Mononuclear cell (primary cell): ENCODE data around the gene MSH5. TPM values are rescaled to one million over a fixed set of nuclear protein-coding genes. Genes with fewer than 3 reads are reported as not detected.

Experiments used
- H3K27me3 ChIP-seq: 2 replicates; pipeline ENCODE4 v1.6.0; 2011; ENCODE audit warnings: low read length, control low read depth; ENCODE audit not compliant: insufficient read depth
- H3K4me1 ChIP-seq: 2 replicates; pipeline ENCODE4 v1.5.1; 2011; ENCODE audit warnings: mild to moderate bottlenecking, low read length, control low read depth; ENCODE audit not compliant: insufficient read depth
- H3K4me3 ChIP-seq: 2 replicates; pipeline ENCODE4 v1.5.1; 2011; ENCODE audit warnings: mild to moderate bottlenecking, low read length, moderate library complexity
- H3K9me3 ChIP-seq: 2 replicates; pipeline ENCODE4 v1.5.1; 2011; ENCODE audit warnings: low read depth, mild to moderate bottlenecking, control low read depth, low read length
- total RNA-seq: library from RNA; depleted of rRNA; stranded (reverse); fragments of >200 nt; gene quantifications from one replicate; pipeline ENCODE4 v1.2.3, GENCODE V29; 2012

MSH5 gene
- total RNA-seq, 1 donor = 6.1 TPM

DNA sequence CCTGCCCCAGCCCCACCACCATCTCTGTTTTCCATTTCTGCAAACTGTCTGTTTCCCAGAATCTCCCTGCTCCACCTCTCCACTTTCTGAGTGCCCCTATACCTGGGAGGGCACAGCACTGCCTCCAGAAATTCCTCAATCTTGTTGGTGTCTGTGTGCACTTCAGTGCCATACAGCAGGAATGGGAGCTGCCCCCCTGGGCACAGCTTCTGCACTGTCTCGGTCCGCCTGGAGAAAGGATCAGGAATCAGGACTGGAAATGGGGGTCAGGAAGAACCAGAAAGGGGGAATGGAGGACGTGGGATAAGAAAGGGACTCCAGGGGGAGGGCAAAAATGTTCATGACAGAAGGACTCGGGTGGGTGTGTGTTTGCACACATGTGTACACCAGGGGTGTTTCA, 6.1 kb upstream of the MSH5 start:
- H3K9me3 ChIP-seq = no peaks in the 10 kb centered on the region
- peaks cover 77% of the 10 kb centered on the region for H3K4me1 ChIP-seq
- no peaks in the 10 kb centered on the region for H3K27me3 ChIP-seq
- H3K4me3 ChIP-seq = no peak overlapping the region

DNA sequence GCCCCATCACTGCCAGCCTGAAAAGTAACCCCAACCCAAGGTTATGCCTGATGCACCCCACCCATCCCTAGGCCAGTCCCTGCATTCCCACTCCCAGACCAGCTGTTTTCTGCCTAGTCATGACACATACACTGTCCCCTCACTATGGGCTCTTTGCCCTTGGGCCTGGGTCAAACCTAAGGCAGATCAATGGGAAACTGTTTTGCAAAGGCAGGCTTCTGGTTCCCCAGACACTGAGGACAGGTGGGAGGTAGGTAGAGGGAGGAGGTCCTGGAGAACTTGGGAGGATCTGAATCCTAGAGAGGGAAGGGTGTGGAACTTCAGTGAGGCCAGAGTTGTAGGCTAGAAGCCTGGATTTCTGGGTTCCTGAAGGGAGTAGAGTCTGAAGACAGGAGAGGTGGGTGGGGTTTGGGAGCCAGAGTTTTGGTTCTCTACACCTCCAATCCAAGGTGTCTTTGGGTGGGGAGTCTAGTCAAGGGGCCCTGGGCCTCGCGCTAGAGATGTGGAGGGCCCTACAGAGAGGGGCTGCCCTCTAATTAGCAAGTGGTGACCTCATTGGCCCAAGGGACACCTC, 5.5 kb upstream of the MSH5 start:
- Histone ChIP-seq H3K9me3 (no peaks in the 10 kb centered on the region), H3K4me3 (peak overlapping the region; percentile 92), H3K4me1 (peaks cover 77% of the 10 kb centered on the region), H3K27me3 (no peaks in the 10 kb centered on the region)

DNA sequence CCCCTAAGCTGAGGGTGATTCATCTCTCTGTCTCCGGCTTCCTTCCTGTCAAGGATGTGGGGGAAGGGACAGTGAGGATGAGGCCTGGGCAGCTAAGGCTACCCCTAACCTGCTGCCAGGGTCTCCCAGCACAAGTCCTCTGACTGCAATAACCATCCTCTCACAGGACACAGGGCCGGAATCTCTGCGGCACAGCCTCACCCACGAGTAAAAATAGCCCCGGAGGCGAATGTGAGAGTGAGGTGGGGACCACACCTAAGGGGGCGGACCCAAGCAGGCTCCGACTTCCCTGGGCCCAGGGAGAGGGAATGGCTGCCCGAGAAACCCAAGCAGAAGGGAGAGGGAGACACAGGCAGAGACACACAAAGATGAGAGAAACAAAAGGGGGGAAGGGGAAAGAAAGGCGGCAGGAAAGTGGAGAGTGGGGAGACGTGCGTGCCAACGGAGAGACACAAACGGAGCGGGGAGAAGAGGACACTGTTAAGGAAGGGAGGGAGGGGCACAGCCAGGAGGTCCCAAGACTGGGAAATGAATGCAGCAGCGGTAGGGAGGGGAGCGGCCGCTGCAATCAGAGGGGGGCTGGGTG, 4.9 kb upstream of the MSH5 start:
- Histone ChIP-seq H3K4me3 (peak overlapping the region; percentile 92), H3K9me3 (no peaks in the 10 kb centered on the region), H3K4me1 (peaks cover 75% of the 10 kb centered on the region), H3K27me3 (no peaks in the 10 kb centered on the region)

DNA sequence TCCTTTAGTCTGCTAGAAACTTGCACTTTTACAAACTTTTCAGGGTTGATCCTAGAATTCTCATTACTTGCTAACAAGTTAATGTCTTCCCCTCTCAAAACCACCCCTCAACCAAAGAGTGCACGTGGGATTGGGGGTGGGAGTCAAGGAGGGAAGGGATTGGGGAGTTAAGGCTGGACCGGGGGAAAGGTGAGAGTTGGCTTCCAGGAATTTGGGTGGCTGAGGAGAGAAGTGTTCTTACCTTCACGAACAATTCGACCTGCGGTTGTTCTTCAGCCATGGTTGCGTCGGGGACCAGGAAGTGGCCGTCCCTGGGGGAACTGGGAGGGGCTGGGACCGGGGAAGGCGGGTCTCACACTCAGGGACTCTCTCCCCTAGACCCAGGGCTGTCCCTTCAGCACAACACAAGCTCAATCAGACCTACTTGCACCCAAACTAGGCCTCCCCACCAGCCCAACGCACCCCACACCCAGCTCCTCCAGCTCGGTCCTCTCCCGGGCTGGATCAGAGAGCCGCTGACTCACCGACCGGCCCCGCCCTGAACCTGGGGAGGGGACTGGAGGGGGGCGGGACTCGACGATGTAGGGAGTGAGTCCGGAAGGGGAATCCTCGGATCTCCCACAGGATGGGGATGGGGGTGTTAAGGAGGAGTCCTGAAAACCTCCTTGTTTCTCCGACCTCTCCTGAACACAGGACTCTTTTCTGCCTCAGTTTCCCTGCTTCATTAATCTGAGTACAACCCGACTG, 3.6 kb upstream of the MSH5 start, which contains the start of gene CLIC1:
CLIC1 (minus strand) TSS at position 510 of the 747 bp plus-strand sequence; CDS start at position 280, 230 bp downstream.
- peaks cover 72% of the 10 kb centered on the region for H3K4me1 ChIP-seq
- H3K4me3 ChIP-seq = peak within 1 kb of the TSS; percentile 92

DNA sequence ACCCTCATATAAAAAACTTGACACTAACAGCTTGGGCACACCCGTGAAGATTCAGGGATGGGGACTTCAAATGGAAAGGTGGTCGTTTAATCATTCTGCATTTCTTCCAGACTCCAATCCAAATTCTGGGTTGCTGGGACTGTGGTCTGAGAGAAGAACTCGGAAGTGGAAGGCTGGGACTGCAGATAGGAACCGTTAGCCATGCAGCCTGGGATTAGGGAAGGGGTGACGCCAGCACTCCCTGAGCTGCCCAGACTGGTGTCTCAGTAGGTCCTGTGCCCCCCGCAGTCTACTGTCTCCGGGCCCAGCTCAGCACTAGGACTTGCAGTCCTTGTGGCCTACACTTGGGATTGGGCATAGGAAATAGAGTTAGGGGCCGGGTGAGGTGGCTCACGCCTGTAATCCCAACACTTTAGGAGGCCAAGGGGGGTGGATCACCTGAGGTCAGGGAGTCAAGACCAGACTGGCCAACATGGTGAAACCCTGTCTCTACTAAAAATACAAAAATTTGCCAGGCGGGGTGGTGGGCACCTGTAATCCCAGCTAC, 3.0 kb upstream of the MSH5 start:
- Histone ChIP-seq H3K4me3 (peak overlapping the region; percentile 92), H3K27me3 (no peaks in the 10 kb centered on the region), H3K9me3 (no peaks in the 10 kb centered on the region), H3K4me1 (peaks cover 71% of the 10 kb centered on the region)

More for the DNA sequence above, 3.6 kb upstream of the MSH5 start, which contains the start of gene CLIC1:
- H3K27me3 ChIP-seq = no peaks in the 10 kb centered on the region
- H3K9me3 ChIP-seq = no peaks in the 10 kb centered on the region

DNA sequence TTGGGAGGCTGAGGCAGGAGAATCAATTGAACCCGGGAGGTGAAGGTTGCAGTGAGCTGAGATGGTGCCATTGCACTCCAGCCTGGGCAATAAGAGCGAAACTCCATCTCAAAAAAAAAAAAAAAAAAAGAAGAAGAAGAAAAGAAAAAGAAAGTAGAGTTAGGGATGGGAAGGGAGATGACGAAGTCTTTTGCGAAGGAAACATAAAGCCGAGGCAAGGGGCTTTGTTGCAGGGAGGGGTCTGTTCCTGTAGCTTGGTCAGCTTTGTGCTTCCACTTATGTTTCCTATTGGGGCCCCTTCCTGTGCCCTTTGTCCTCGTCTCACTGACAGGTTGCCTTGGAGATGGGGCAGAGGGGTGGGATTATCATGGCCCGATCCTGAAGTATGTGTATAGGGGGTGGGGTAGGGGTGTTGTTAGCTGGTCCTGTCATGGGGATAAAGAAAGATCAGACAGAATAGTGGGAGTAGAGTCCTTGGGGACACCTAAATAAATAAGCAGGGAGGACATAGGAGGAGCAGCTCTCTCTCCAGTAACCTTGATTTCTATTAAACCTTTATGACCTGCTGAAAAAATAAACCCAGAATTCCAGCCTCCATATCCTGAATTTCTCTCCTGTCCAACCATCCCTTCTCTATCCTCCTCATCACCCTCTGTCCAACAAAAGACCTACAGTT, 2.4 kb upstream of the MSH5 start:
- Histone ChIP-seq H3K4me3 (peak overlapping the region; percentile 92), H3K4me1 (peaks cover 65% of the 10 kb centered on the region), H3K9me3 (no peaks in the 10 kb centered on the region), H3K27me3 (no peaks in the 10 kb centered on the region)

DNA sequence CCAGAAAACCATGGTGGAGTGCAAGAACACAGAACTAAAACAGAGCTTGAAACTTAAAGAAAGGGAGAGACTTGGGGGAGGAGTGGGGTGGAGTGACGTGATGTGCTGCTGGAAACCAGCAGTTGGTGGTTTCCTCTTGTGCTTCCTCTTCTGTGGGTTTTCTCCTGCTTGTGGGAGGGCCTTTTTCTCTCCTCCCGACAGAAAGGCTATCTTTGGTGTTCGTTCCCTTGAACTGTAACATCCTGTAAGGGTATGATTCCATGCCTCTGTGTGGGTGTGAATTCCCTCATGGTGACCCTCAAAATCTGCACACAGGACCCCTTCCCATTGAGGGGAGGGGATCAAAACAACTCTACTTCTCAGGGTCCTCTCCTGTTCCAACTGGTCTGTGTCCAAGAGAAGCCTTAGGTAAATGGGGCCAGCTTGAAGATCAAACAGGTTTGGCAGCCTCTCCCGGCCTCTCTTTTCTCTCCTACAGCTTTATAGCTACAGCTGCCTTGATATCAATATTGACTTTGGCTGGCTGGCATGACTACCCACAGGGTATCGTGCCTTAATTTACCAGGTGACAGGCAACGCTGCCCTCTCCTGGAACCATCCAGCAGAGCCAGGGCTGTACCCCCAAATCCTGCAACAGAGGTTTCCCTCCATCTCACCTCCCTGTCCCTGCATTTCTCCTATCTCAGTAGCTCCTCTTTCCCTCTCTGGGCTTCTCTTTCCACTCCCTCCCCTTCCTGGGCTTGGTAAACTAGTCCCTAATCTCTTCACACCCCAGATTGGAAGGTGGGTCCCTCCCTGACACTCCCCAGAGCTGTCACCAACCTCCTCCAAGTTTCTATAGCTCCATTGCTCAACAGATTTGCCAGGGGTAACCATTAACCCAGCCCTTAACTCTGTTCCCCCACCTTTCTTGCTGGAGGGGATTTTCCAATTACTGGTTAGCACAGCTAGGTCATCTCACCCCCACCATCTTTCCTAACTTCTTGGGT, 1.5 kb upstream of the MSH5 start:
- Histone ChIP-seq H3K9me3 (no peaks in the 10 kb centered on the region), H3K4me3 (peak overlapping the region; percentile 9), H3K27me3 (no peaks in the 10 kb centered on the region), H3K4me1 (peaks cover 57% of the 10 kb centered on the region)

DNA sequence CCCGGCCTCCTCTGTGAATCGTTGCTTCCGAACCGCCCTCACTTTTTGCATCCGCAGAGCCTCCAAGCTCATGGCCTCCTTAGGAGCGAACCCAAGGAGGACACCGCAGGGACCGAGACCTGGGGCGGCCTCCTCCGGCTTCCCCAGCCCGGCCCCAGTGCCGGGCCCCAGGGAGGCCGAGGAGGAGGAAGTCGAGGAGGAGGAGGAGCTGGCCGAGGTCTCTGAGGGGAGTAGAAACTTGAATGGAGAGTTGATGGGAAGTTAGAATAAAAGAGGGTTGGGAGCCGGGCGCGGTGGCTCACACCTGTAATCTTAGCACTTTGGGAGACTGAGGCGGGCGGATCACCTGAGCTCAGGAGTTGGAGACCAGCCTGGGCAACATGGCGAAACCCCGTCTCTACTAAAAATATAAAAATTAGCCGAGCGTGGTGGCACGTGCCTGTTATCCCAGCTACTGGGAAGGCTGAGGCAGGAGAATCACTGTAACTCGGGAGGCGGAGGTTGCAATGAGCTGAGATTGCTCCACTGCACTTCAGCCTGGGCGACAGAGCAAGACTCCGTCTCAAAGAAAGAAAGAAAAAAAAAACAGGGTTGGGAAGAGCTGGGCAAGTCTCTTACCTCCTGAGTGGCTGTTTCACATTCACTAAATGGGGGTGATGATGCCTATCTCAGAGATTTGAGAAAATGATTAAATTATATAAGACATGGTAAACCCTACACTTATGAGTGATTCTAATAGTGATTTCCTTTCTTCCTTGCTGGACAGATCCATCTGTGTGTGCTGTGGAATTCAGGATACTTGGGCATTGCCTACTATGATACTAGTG, 805 bp downstream of the MSH5 start:
- H3K27me3 ChIP-seq = no peaks in the 10 kb centered on the region
- no peaks in the 10 kb centered on the region for H3K9me3 ChIP-seq
- peak overlapping the region; percentile 64 for H3K4me3 ChIP-seq
- H3K4me1 ChIP-seq = peaks cover 43% of the 10 kb centered on the region

DNA sequence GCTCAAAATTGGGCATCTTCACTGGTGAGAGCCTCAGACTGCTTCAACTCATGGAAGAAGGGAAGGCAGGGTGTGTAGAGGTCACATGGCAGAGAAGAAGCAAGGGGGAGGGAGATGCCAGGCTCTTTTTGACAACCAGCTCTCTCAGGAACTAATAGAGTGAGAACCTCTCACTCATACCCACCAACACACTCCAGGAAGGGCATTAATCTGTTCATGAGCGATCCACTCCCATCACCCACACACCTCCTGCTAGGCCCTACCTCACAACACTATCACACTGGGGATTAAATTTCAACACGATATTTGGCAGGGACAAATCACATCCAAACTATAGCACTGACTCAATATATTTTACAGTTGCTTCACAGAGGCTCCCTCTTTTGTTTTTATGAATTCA, 2.0 kb downstream of the MSH5 start:
- peaks cover 38% of the 10 kb centered on the region for H3K4me1 ChIP-seq
- no peaks in the 10 kb centered on the region for H3K9me3 ChIP-seq
- no peaks in the 10 kb centered on the region for H3K27me3 ChIP-seq
- H3K4me3 ChIP-seq = no peak overlapping the region

DNA sequence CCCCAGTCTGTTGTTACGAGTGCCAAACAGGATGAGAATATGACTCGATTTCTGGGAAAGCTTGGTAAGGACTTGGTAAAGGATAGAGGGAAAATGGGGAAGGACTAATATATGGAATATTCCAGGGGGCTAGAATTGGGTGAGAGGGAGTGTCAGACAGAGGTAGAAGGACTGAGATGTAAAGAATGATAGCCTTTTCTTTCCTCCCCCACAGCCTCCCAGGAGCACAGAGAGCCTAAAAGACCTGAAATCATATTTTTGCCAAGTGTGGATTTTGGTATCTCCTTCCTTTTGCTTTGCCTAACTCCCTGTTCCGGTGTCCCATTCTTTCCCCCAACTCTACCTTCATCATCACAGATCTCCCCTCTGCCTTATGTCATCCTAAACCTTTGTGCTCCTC, 3.1 kb downstream of the MSH5 start:
- Histone ChIP-seq H3K27me3 (no peaks in the 10 kb centered on the region), H3K4me1 (peaks cover 27% of the 10 kb centered on the region), H3K9me3 (no peaks in the 10 kb centered on the region), H3K4me3 (no peak overlapping the region)

DNA sequence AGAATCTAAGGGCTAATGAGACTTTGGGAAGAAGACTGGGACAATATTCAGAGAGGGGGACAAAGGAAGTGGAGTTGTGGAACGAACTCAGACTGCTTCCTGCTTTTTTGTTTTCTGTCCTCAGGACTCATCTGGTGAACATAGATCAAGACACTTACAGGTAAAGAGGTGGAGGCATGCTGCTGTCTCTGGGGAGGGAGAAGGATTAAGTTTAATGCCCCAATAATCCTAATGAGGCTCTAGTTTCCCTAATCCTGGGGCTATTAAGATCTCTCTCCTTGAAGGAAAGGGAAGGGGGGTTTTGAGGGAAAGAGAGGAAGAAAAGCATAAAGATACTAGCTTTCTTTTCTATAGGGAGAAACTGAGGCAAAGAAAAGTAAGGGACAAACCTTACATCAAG, 4.6 kb downstream of the MSH5 start:
- no peaks in the 10 kb centered on the region for H3K27me3 ChIP-seq
- peaks cover 12% of the 10 kb centered on the region for H3K4me1 ChIP-seq
- no peak overlapping the region for H3K4me3 ChIP-seq
- H3K9me3 ChIP-seq = no peaks in the 10 kb centered on the region

DNA sequence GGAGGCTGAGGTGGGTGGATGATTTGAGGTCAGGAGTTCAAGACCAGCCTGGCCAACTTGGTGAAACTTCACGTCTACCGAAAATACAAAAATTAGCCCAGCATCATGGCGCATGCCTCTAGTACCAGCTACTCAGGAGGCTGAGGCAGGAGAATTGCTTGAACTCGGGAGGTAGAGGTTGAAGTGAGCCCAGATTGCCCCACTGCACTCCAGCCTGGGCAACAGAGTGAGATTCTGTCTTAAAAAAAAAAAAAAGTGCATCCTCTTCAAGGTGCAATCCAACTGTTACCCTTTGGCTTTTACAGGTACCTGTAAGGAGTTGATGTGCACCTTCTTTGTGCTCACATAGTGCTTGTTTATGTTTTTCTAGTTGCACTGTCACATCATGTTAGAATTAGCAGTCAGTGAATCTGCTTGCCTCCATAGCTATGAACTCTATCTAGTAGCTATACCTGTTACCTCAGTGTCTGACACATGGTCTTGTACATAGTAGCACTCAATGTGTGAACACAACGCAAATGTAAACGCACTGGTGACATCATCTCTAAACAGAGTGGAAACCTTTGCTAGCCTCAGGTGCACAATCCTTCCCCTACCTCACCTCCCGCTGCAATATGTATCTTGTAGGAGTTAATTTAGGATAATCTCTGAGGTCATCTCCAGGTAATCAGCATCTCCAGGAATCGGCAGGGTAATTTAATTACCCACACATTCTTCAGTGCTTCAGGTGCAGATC, 9.7 kb downstream of the MSH5 start:
- Histone ChIP-seq H3K9me3 (no peaks in the 10 kb centered on the region), H3K27me3 (no peaks in the 10 kb centered on the region), H3K4me3 (no peak overlapping the region), H3K4me1 (no peaks in the 10 kb centered on the region)
